Spleen (tissue), 11 donors: Measurements from ENCODE around the gene SLC7A6. TPM values are rescaled to one million over a fixed set of nuclear protein-coding genes. Genes with fewer than 3 reads are reported as not detected.
"Not testable (repeated sequence)": the region's sequence is repeated elsewhere in the genome, so short reads cannot be mapped to it uniquely, and the experiment has no call there.

Source experiments
- DNase-seq: peaks from one replicate; pipeline ENCODE4 v3.0.0-alpha.2; 2020
- H3K27ac ChIP-seq, 8 donors: fragments of 200-600 bp; sonication (generic) in 7 of 8; 1 replicate in 4 of 8; 2 replicates in 4 of 8; pipeline versions ENCODE4 v1.5.0 to v1.8.0; 2016 to 2021; ENCODE audit warnings: inconsistent platforms in 4 of 8, mild to moderate bottlenecking in 4 of 8, moderate library complexity in 1 of 8
- H3K27me3 ChIP-seq, 7 donors: fragments of 200-600 bp; sonication (generic) in 6 of 7; replicated peaks in 1 of 7; 1 replicate in 4 of 7; 2 replicates in 3 of 7; pipeline versions ENCODE4 v1.5.0 to v1.8.0; 2016 to 2021; ENCODE audit warnings: inconsistent platforms in 3 of 7, mild to moderate bottlenecking in 1 of 7
- H3K36me3 ChIP-seq, 6 donors: fragments of 200-600 bp; sonication (generic) in 5 of 6; 1 replicate in 4 of 6; 2 replicates in 2 of 6; pipeline versions ENCODE4 v1.5.0 to v1.8.0; 2016 to 2021; ENCODE audit warnings: inconsistent platforms in 2 of 6
- H3K4me1 ChIP-seq, 6 donors: fragments of 200-600 bp; sonication (generic) in 5 of 6; 1 replicate in 3 of 6; 2 replicates in 3 of 6; pipeline versions ENCODE4 v1.5.0 to v1.8.0; 2016 to 2021; ENCODE audit warnings: inconsistent platforms in 3 of 6
- H3K4me3 ChIP-seq, 8 donors: fragments of 200-600 bp; sonication (generic) in 7 of 8; 1 replicate in 4 of 8; 2 replicates in 4 of 8; pipeline versions ENCODE4 v1.5.0 to v1.8.0; 2016 to 2021; ENCODE audit warnings: inconsistent platforms in 4 of 8, mild to moderate bottlenecking in 4 of 8, moderate library complexity in 2 of 8
- H3K9me3 ChIP-seq, 8 donors: fragments of 200-600 bp; sonication (generic) in 7 of 8; 1 replicate in 4 of 8; 2 replicates in 4 of 8; pipeline versions ENCODE4 v1.5.0 to v1.8.0; 2016 to 2021; ENCODE audit warnings: inconsistent platforms in 4 of 8
- CTCF ChIP-seq, 11 experiments: fragments of 200-600 bp in 7 of 11; fragments of 450-650 bp in 4 of 11; sonication (generic) in 4 of 11; IDR thresholded peaks in 8 of 11; conservative IDR thresholded peaks in 3 of 11; 1 replicate in 7 of 11; 2 replicates in 4 of 11; pipeline versions ENCODE4 v1.4.0 to v1.8.0; 2016 to 2021; ENCODE audit warnings: antibody characterized with exemption in 11 of 11, inconsistent platforms in 4 of 11, mild to moderate bottlenecking in 1 of 11
- POLR2A ChIP-seq, 3 donors: fragments of 450-650 bp; IDR thresholded peaks; one replicate each; pipeline ENCODE4 v1.5.1; 2017; ENCODE audit warnings: antibody characterized with exemption in 3 of 3, mild to moderate bottlenecking in 1 of 3
- POLR2AphosphoS5 ChIP-seq, 3 donors: sonication (generic); formaldehyde crosslinking; IDR thresholded peaks; one replicate each; pipeline ENCODE4 v1.5.1; 2017; ENCODE audit warnings: antibody characterized with exemption in 3 of 3
- WGBS, 5 donors: extraction: QIAGEN DNeasy Blood & Tissue Kit in 3 of 5; methylation state at CpG; one replicate each; pipeline versions ENCODE4 v1.1.5 to v1.1.7; 2013 to 2018; 5-methylcytosine and 5-hydroxymethylcytosine counted together
- intact Hi-C: fragments of 100-400 bp; cut with DNase I; formaldehyde crosslinking; loops from one replicate; pipeline ENCODE4 v1.15.0; 2023; ENCODE audit warnings: low total_unique reads
- polyA plus RNA-seq, 3 donors: library from polyadenylated mRNA; stranded (reverse); fragments of 200-250 nt; gene quantifications; one replicate each; pipeline ENCODE4 v1.2.1, GENCODE V29; 2013
- total RNA-seq, 7 donors: library from RNA; depleted of rRNA in 3 of 7; stranded (reverse); fragments of >200 nt in 3 of 7; fragmentation: NEBNext Ultra II Directional in 4 of 7; extraction: Animal tissue kit (Norgen Biotek cat#: 25700) in 4 of 7; gene quantifications; one replicate each; pipeline versions ENCODE4 v1.1.0 to v1.2.1, GENCODE V29; 2016 to 2021
- donor health status: healthy with polysubstance abuse.
- donor health status: DM: no; HTN: no; CAD: no; lungs with moderate emphysema.
- donor health status: DM: no; HTN: no; CAD: no.
- donor health status: Bipolar disorder and iron deficiency.
- donor health status: healthy.
- donor health status: DM: no; HTN: no; CAD: no.
- donor health status: DM: yes; HTN: yes; CAD: no.

The SLC7A6 gene
- total and polyA plus RNA-seq, 10 donors: 9.8 to 62.8 (median 46.1) TPM

- Histone ChIP-seq H3K27ac (peak overlapping the region; percentile 64 to 92 (median 82)), H3K4me1 (peaks cover 78 to 100% (median 90%) of the 10 kb centered on the region in 6 donors), H3K4me3 (no peak overlapping the region), H3K27me3 (no peaks in the 10 kb centered on the region), H3K9me3 (no peaks in the 10 kb centered on the region), H3K36me3 (peaks cover 0 to 58% (median 11%) of the 10 kb centered on the region in 6 donors)
- TF ChIP-seq POLR2A (IDR thresholded peaks at IDR 0.05) (no peak), CTCF (IDR thresholded peaks at IDR 0.05 in 8 of 11, conservative IDR thresholded peaks at IDR 0.05 in 3 of 11) (peak in 2 of 11 experiments; percentile 15 to 30), POLR2AphosphoS5 (IDR thresholded peaks at IDR 0.05) (peak in 2 of 3 donors; percentile 65 to 72)
- peak; percentile 82 for DNase-seq
- WGBS, 5 donors: 33 to 54% (median 37%) methylated on average over 9 to 11 of the region's 11 CpGs
- intact Hi-C loops: no loop called here
Observed at GRCh38 chr16:68287276-68288251, 23.2 kb downstream of the SLC7A6 start.

- Histone ChIP-seq H3K4me1 (peaks cover 71 to 97% (median 84%) of the 10 kb centered on the region in 6 donors), H3K27ac (peak overlapping the region; percentile 53 to 92 (median 82)), H3K36me3 (peaks cover 0 to 58% (median 17%) of the 10 kb centered on the region in 6 donors), H3K27me3 (no peaks in the 10 kb centered on the region), H3K9me3 (no peaks in the 10 kb centered on the region), H3K4me3 (no peak overlapping the region)
- TF ChIP-seq POLR2AphosphoS5 (IDR thresholded peaks at IDR 0.05) (no peak), POLR2A (IDR thresholded peaks at IDR 0.05) (no peak), CTCF (IDR thresholded peaks at IDR 0.05 in 8 of 11, conservative IDR thresholded peaks at IDR 0.05 in 3 of 11) (no peak)
- WGBS, 5 donors: 88 to 100% (median 90%) methylated on average over 1 of the region's 1 CpG
- DNase-seq: no peak
- intact Hi-C loops: no loop called here
Observed at GRCh38 chr16:68288252-68288650, 23.9 kb downstream of the SLC7A6 start.

- WGBS, 5 donors: 76 to 93% (median 87%) methylated on average over 9 of the region's 9 CpGs
- intact Hi-C loops, DNase-seq, H3K9me3 ChIP-seq, H3K4me3 ChIP-seq, H3K27me3 ChIP-seq: not testable (repeated sequence)
- H3K36me3 ChIP-seq: peaks cover 0 to 63% (median 23%) of the 10 kb centered on the region in 6 donors
- peak overlapping the region in 7 of 8 donors; percentile 74 to 92 (median 82) for H3K27ac ChIP-seq
- H3K4me1 ChIP-seq: peaks cover 66 to 91% (median 79%) of the 10 kb centered on the region in 6 donors
Observed at GRCh38 chr16:68288796-68289195, 24.5 kb downstream of the SLC7A6 start.

- no peak for TF ChIP-seq POLR2AphosphoS5 (IDR thresholded peaks at IDR 0.05)
- TF ChIP-seq CTCF (IDR thresholded peaks at IDR 0.05 in 8 of 11, conservative IDR thresholded peaks at IDR 0.05 in 3 of 11): no peak
- no peak for TF ChIP-seq POLR2A (IDR thresholded peaks at IDR 0.05)
- 81 to 94% (median 90%) methylated on average over 2 of the region's 2 CpGs for WGBS, 5 donors
- no peak overlapping the region for H3K4me3 ChIP-seq
- peak overlapping the region; percentile 60 to 92 (median 82) for H3K27ac ChIP-seq
- H3K4me1 ChIP-seq: peaks cover 62 to 87% (median 75%) of the 10 kb centered on the region in 6 donors
- no peaks in the 10 kb centered on the region for H3K27me3 ChIP-seq
- DNase-seq: no peak
- intact Hi-C loops: no loop called here
- H3K36me3 ChIP-seq: peaks cover 0 to 67% (median 27%) of the 10 kb centered on the region in 6 donors
- H3K9me3 ChIP-seq: no peaks in the 10 kb centered on the region
Observed at GRCh38 chr16:68289202-68289601, 24.9 kb downstream of the SLC7A6 start.
